Liver (tissue), 9 donors: ENCODE measurements around the gene IL11RA. TPM values are rescaled to one million over a fixed set of nuclear protein-coding genes. Genes with fewer than 3 reads are reported as not detected.

Experiments used
- DNase-seq: peaks from one replicate; pipeline ENCODE4 v3.0.0-alpha.2; 2017; ENCODE audit warnings: low spot score
- H3K27ac ChIP-seq, 2 donors: one replicate each; pipeline ENCODE4 v1.7.0; 2013; ENCODE audit warnings: inconsistent platforms in 2 of 2, low read length in 2 of 2, control low read depth in 1 of 2, low read depth in 1 of 2, mild to moderate bottlenecking in 1 of 2
- H3K27me3 ChIP-seq, 4 donors: one replicate each; pipeline versions ENCODE4 v1.6.1 to v1.7.0; 2013; ENCODE audit warnings: low read length in 3 of 4, inconsistent platforms in 1 of 4, mild to moderate bottlenecking in 1 of 4, moderate library complexity in 1 of 4; ENCODE audit not compliant: control insufficient read depth in 4 of 4, insufficient read depth in 4 of 4
- H3K36me3 ChIP-seq, 4 donors: one replicate each; pipeline versions ENCODE4 v1.6.1 to v1.7.0; 2013; ENCODE audit warnings: low read length in 3 of 4, mild to moderate bottlenecking in 3 of 4, low read depth in 1 of 4, moderate library complexity in 1 of 4; ENCODE audit not compliant: control insufficient read depth in 4 of 4, insufficient read depth in 3 of 4
- H3K4me1 ChIP-seq, 4 donors: one replicate each; pipeline versions ENCODE4 v1.6.1 to v1.7.0; 2013; ENCODE audit warnings: low read length in 3 of 4, mild to moderate bottlenecking in 3 of 4, moderate library complexity in 1 of 4; ENCODE audit not compliant: control insufficient read depth in 4 of 4, insufficient read depth in 4 of 4
- H3K4me3 ChIP-seq, 3 donors: one replicate each; pipeline versions ENCODE4 v1.6.1 to v1.7.0; 2013; ENCODE audit warnings: low read length in 3 of 3, control low read depth in 1 of 3, low read depth in 1 of 3, mild to moderate bottlenecking in 1 of 3
- H3K9ac ChIP-seq, 2 donors: one replicate each; pipeline ENCODE4 v1.7.0; 2013; ENCODE audit warnings: low read length in 2 of 2, mild to moderate bottlenecking in 2 of 2, moderate library complexity in 2 of 2, control low read depth in 1 of 2, low read depth in 1 of 2
- H3K9me3 ChIP-seq, 4 donors: one replicate each; pipeline versions ENCODE4 v1.6.1 to v1.7.0; 2013; ENCODE audit warnings: low read length in 3 of 4; ENCODE audit not compliant: control insufficient read depth in 4 of 4
- EGR1 ChIP-seq, 2 donors: IDR thresholded peaks; 2 replicates each; pipeline ENCODE4 v1.6.1; 2016 to 2018; ENCODE audit warnings: antibody characterized with exemption in 2 of 2, low read depth in 2 of 2
- FOXA1 ChIP-seq: IDR thresholded peaks from 2 replicates; pipeline ENCODE4 v1.6.1; 2016; ENCODE audit warnings: antibody characterized with exemption
- FOXA2 ChIP-seq: IDR thresholded peaks from 2 replicates; pipeline ENCODE4 v1.6.1; 2016; ENCODE audit warnings: antibody characterized with exemption
- GABPA ChIP-seq, 2 donors: IDR thresholded peaks in 1 of 2; conservative IDR thresholded peaks in 1 of 2; 2 replicates each; pipeline ENCODE4 v1.6.1; 2016; ENCODE audit warnings: antibody characterized with exemption in 2 of 2, mild to moderate bottlenecking in 1 of 2, moderate library complexity in 1 of 2
- HNF4A ChIP-seq, 2 donors: conservative IDR thresholded peaks; 2 replicates each; pipeline ENCODE4 v1.6.1; 2016; ENCODE audit warnings: antibody characterized with exemption in 2 of 2, mild to moderate bottlenecking in 2 of 2
- HNF4G ChIP-seq: IDR thresholded peaks from 2 replicates; pipeline ENCODE4 v1.6.1; 2016; ENCODE audit warnings: antibody characterized with exemption
- JUND ChIP-seq, 2 donors: IDR thresholded peaks; 2 replicates each; pipeline ENCODE4 v1.6.1; 2016; ENCODE audit warnings: antibody characterized with exemption in 2 of 2
- MAX ChIP-seq: IDR thresholded peaks from 2 replicates; pipeline ENCODE4 v1.6.1; 2016; ENCODE audit warnings: antibody characterized with exemption
- NR2F2 ChIP-seq: IDR thresholded peaks from 2 replicates; pipeline ENCODE4 v1.6.1; 2016; ENCODE audit warnings: antibody characterized with exemption
- RAD21 ChIP-seq, 2 donors: IDR thresholded peaks; 2 replicates each; pipeline ENCODE4 v1.6.1; 2016; ENCODE audit warnings: antibody characterized with exemption in 2 of 2, mild to moderate bottlenecking in 2 of 2
- RXRA ChIP-seq, 2 donors: IDR thresholded peaks; 2 replicates each; pipeline ENCODE4 v1.6.1; 2017 to 2018; ENCODE audit warnings: antibody characterized with exemption in 2 of 2, mild to moderate bottlenecking in 1 of 2
- SP1 ChIP-seq: IDR thresholded peaks from 2 replicates; pipeline ENCODE4 v1.6.1; 2018; ENCODE audit warnings: antibody characterized with exemption, mild to moderate bottlenecking
- TAF1 ChIP-seq: conservative IDR thresholded peaks from 2 replicates; pipeline ENCODE4 v1.6.1; 2016; ENCODE audit warnings: antibody characterized with exemption, mild to moderate bottlenecking
- YY1 ChIP-seq: IDR thresholded peaks from 2 replicates; pipeline ENCODE4 v1.6.1; 2016; ENCODE audit warnings: antibody characterized with exemption, mild to moderate bottlenecking
- ZBTB33 ChIP-seq: IDR thresholded peaks from 2 replicates; pipeline ENCODE4 v1.6.1; 2016; ENCODE audit warnings: antibody characterized with exemption
- WGBS: extraction: QIAGEN DNeasy Blood & Tissue Kit; methylation state at CpG from one replicate; pipeline ENCODE4 v1.1.7; 2013; 5-methylcytosine and 5-hydroxymethylcytosine counted together
- polyA plus RNA-seq, 2 donors: library from polyadenylated mRNA; stranded (reverse) in 1 of 2; unstranded in 1 of 2; fragments of 200-250 nt in 1 of 2; fragments of >200 nt in 1 of 2; fragmentation: Nextera tagmentation in 1 of 2; extraction: Ambion mirVana in 1 of 2; gene quantifications; one replicate each; pipeline versions ENCODE4 v1.2.1 to v1.2.3, GENCODE V29; 2013 to 2015
- total RNA-seq, 2 donors: library from RNA; depleted of rRNA; stranded (reverse); fragments of >200 nt; gene quantifications; one replicate each; pipeline ENCODE4 v1.2.3, GENCODE V29; 2014
- TF ChIP-seq, protein P1 (sequence below): fragments of 150-350 bp; IDR thresholded peaks from 2 replicates; pipeline ENCODE4 v1.5.1; 2017; ENCODE audit warnings: improper control_type of control experiment, low read depth, low read length; ENCODE audit not compliant: missing input control
- TF ChIP-seq, protein P2 (sequence below): IDR thresholded peaks from 2 replicates; pipeline ENCODE4 v1.6.1; 2016; ENCODE audit warnings: antibody characterized with exemption, mild to moderate bottlenecking
- TF ChIP-seq, protein P3 (sequence below): IDR thresholded peaks from 2 replicates; pipeline ENCODE4 v1.6.1; 2016; ENCODE audit warnings: antibody characterized with exemption
- donor health status: healthy.
- donor health status: healthy.
- donor health status: healthy.
- donor health status: healthy.
- donor health status: healthy.

The IL11RA gene
- total and polyA plus RNA-seq, 4 donors = 10.0 to 35.3 (median 14.7) TPM

DNA sequence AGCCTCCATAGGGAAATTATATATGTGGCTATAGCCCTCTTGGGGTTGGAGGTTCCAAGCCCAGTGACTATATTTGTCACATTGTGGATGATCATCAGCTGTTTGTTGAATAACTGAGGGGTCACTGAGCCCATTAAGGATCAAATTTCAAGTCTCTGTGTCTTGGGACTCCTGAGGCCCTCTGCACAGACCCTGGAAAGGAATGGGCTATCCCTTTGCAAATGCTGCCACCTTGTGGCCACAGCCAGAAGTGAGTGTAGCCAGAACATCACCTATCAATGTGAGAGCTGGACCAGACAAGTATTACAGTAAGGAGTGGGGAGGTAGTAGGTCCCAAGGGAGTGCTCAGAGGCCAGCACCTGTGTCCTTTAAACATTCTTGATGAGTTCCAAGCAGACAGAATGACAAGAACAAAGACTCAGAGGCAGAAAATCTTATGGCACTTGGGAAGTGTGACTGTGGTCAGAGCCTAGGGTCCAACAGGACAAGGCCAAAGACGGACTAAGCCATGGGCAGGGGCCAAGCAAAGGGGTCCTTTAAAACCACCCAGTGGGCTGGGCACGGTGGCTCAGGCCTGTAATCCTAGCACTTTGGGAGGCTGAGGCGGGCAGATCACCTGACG is 48.3 kb upstream of the IL11RA start:
- DNase-seq = peak; percentile 85
- 53% methylated on average over 4 of the region's 4 CpGs for WGBS
- Histone ChIP-seq H3K27ac (no peak overlapping the region), H3K9ac (no peak overlapping the region), H3K9me3 (no peaks in the 10 kb centered on the region), H3K27me3 (no peaks in the 10 kb centered on the region), H3K4me1 (peaks cover 3 to 8% (median 4%) of the 10 kb centered on the region in 4 donors), H3K4me3 (no peak overlapping the region), H3K36me3 (no peaks in the 10 kb centered on the region)
- TF ChIP-seq NR2F2 (peak; percentile 50), RXRA (IDR thresholded peaks at IDR 0.05) (peak in 1 of 2 donors; percentile 44), RAD21 (IDR thresholded peaks at IDR 0.05) (peak; percentile 97), ZBTB33 (no peak)
- TF ChIP-seq, protein P1, sequence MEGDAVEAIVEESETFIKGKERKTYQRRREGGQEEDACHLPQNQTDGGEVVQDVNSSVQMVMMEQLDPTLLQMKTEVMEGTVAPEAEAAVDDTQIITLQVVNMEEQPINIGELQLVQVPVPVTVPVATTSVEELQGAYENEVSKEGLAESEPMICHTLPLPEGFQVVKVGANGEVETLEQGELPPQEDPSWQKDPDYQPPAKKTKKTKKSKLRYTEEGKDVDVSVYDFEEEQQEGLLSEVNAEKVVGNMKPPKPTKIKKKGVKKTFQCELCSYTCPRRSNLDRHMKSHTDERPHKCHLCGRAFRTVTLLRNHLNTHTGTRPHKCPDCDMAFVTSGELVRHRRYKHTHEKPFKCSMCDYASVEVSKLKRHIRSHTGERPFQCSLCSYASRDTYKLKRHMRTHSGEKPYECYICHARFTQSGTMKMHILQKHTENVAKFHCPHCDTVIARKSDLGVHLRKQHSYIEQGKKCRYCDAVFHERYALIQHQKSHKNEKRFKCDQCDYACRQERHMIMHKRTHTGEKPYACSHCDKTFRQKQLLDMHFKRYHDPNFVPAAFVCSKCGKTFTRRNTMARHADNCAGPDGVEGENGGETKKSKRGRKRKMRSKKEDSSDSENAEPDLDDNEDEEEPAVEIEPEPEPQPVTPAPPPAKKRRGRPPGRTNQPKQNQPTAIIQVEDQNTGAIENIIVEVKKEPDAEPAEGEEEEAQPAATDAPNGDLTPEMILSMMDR = peak; percentile 97

DNA sequence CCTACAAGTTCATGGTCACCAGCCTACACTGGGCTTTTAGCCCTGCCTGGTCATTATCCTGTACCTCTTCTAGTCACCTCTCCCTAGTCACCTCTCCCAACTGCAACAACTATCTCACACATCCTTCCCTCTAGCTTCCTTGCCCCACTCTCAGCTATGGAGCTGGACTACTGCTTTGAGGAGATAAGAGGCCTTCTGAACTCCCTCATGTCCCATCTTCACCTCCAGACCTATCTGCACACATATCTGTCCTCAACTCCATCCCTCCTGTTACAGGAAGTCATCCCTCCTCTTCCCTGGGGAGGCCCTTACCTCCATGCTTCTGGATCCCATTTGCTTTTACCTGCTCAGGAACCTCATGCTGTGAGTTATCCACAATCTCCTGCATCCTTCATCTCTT is 45.8 kb upstream of the IL11RA start:
- Histone ChIP-seq H3K27ac (peak overlapping the region in 1 of 2 donors; percentile 60), H3K4me3 (no peak overlapping the region), H3K27me3 (no peaks in the 10 kb centered on the region), H3K36me3 (no peaks in the 10 kb centered on the region), H3K4me1 (peaks cover 10 to 16% (median 14%) of the 10 kb centered on the region in 4 donors), H3K9ac (no peak overlapping the region), H3K9me3 (no peaks in the 10 kb centered on the region)
- no peak for DNase-seq
- TF ChIP-seq JUND (IDR thresholded peaks at IDR 0.05) (no peak), ZBTB33 (no peak), FOXA1 (no peak), MAX (no peak), NR2F2 (no peak), YY1 (no peak), TAF1 (no peak), RXRA (IDR thresholded peaks at IDR 0.05) (no peak), EGR1 (IDR thresholded peaks at IDR 0.05; ENCODE audit: low read depth in 2 of 2) (no peak), RAD21 (IDR thresholded peaks at IDR 0.05) (no peak), SP1 (no peak), HNF4G (no peak), FOXA2 (no peak), GABPA (IDR thresholded peaks at IDR 0.05 in 1 of 2, conservative IDR thresholded peaks at IDR 0.05 in 1 of 2) (no peak), HNF4A (conservative IDR thresholded peaks at IDR 0.05) (no peak)
- TF ChIP-seq, protein P2, sequence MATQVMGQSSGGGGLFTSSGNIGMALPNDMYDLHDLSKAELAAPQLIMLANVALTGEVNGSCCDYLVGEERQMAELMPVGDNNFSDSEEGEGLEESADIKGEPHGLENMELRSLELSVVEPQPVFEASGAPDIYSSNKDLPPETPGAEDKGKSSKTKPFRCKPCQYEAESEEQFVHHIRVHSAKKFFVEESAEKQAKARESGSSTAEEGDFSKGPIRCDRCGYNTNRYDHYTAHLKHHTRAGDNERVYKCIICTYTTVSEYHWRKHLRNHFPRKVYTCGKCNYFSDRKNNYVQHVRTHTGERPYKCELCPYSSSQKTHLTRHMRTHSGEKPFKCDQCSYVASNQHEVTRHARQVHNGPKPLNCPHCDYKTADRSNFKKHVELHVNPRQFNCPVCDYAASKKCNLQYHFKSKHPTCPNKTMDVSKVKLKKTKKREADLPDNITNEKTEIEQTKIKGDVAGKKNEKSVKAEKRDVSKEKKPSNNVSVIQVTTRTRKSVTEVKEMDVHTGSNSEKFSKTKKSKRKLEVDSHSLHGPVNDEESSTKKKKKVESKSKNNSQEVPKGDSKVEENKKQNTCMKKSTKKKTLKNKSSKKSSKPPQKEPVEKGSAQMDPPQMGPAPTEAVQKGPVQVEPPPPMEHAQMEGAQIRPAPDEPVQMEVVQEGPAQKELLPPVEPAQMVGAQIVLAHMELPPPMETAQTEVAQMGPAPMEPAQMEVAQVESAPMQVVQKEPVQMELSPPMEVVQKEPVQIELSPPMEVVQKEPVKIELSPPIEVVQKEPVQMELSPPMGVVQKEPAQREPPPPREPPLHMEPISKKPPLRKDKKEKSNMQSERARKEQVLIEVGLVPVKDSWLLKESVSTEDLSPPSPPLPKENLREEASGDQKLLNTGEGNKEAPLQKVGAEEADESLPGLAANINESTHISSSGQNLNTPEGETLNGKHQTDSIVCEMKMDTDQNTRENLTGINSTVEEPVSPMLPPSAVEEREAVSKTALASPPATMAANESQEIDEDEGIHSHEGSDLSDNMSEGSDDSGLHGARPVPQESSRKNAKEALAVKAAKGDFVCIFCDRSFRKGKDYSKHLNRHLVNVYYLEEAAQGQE = no peak
- TF ChIP-seq, protein P3, sequence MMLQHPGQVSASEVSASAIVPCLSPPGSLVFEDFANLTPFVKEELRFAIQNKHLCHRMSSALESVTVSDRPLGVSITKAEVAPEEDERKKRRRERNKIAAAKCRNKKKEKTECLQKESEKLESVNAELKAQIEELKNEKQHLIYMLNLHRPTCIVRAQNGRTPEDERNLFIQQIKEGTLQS = no peak
- TF ChIP-seq, protein P1 = no peak
